Measurements from ENCODE around the gene HIGD1A. TPM values are rescaled to one million over a fixed set of nuclear protein-coding genes. Genes with fewer than 3 reads are reported as not detected.

The HIGD1A gene
- total and polyA plus RNA-seq, 5 experiments from 2014 or later = 23.0 to 88.3 (median 70.8) TPM

DNA sequence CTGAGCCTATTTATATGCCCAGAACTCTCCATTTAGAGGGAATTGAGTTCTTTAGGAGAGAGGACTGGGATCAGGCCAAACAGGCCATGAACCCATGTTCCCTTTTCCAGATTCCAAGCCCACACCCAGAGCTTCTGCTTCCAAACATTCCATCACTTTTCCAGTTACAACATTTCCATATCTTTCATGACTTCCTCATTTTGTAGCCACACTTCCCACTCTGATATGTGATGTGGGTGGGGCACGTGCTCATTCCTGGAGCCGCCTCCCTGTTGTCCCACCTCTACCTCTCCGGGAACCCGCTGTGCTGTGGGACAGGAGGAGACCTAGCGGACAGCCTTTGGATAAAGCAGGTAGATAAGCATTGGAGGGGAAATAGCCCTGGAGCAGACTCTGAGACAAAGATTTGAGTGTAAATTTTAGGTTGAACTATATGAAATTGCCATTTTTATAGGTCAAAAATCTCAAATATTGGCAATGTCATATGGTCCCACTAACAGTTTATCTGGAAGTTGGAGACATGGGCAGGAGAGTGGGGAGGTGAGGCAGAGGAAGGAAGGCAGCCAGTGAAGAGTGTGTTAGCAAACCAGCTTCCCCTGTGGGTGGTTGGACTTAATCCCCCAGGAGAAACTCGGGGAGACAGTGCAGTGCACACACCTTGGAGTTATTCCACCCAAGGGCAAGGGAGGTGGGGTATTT, 39.6 kb upstream of the HIGD1A start:
- no peak for ATAC-seq
- no peak for DNase-seq
- peak overlapping the region in 1 of 10 donors; percentile 73 for H3K27ac Mint-ChIP-seq
- peaks cover 7 to 17% (median 14%) of the 10 kb centered on the region in 4 donors for H3K4me1 Mint-ChIP-seq
- no peaks in the 10 kb centered on the region for H3K36me3 Mint-ChIP-seq
- H3K27me3 Mint-ChIP-seq = peaks cover 0 to 6% (median 0%) of the 10 kb centered on the region in 5 donors
- H3K9me3 Mint-ChIP-seq = no peaks in the 10 kb centered on the region
- no peak overlapping the region for H3K4me3 Mint-ChIP-seq
- POLR2A ChIA-PET = no interaction called here

DNA sequence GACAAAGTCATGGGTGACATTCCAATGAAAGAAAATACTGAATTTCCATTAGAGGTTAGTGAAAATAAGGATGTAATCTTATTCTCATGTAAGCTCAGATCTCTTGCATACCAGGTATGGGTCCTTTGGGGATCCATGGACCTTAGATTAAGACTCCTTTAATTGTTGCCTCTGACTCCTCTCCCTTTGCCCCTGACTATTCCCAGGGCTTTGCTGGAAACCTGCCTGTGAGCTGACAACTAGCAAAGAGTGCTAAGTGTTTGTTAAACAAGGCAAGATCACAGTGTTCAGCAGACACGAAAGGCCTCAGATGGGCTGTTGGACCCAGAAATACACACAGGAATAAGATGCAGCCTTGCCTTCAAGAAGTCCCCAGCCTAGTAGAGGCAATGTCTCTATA, 37.0 kb upstream of the HIGD1A start:
- peaks cover 0 to 2% (median under 1%) of the 10 kb centered on the region in 4 donors for H3K4me1 Mint-ChIP-seq
- no peak overlapping the region for H3K4me3 Mint-ChIP-seq
- no peak overlapping the region for H3K27ac Mint-ChIP-seq
- no peak for DNase-seq
- H3K9me3 Mint-ChIP-seq = no peaks in the 10 kb centered on the region
- ATAC-seq = no peak
- POLR2A ChIA-PET = no interaction called here
- peaks cover 0 to 6% (median 0%) of the 10 kb centered on the region in 5 donors for H3K27me3 Mint-ChIP-seq
- no peaks in the 10 kb centered on the region for H3K36me3 Mint-ChIP-seq

DNA sequence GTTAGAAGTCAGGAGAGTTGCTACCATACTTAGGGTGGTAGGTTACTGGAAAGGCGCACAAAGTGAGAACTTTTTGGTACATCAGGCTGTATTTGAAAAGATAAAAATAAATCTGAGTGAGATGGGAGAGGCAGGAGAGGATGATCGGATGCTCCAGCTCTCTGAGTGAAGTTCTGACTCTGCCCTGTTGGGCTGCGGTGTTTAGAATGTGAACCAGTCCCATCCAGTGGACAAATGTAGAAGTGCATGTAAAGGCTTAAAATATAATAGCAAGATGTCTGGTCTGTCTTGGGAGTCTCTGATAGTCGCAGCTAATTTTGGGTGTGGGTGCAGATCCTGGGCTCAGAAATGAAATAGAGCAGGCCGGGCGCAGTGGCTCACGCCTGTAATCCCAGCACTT, 35.3 kb upstream of the HIGD1A start:
- no peak overlapping the region for H3K27ac Mint-ChIP-seq
- DNase-seq = peak; percentile 10 to 66 (median 28)
- peak; percentile 99 to 100 for ATAC-seq
- H3K27me3 Mint-ChIP-seq = peaks cover 0 to 10% (median 0%) of the 10 kb centered on the region in 5 donors
- POLR2A ChIA-PET = no interaction called here
- H3K4me1 Mint-ChIP-seq = peaks cover 0 to 2% (median 0%) of the 10 kb centered on the region in 4 donors
- no peaks in the 10 kb centered on the region for H3K9me3 Mint-ChIP-seq
- H3K4me3 Mint-ChIP-seq = no peak overlapping the region
- peaks cover 0 to 3% (median 0%) of the 10 kb centered on the region in 3 donors for H3K36me3 Mint-ChIP-seq

DNA sequence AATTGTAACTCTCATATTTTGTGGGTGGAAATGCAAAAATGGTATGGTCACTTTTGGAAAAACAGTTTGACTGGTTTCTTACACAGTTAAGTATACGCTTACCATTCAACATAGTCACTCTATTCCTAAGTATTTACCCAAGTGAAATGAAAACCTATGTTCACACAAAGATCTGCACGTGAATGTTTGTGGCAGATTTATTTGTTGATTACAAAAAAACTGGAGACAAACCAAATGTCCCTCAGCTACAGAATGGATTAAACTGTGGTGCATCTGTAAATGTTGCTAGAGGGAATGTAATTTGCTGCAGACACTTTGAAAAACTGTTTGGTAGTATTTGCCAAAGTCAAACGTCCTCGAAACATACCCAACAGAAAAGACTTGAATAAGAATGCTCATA, 34.3 kb upstream of the HIGD1A start:
- H3K27me3 Mint-ChIP-seq = peaks cover 0 to 10% (median 0%) of the 10 kb centered on the region in 5 donors
- ATAC-seq = no peak
- POLR2A ChIA-PET = no interaction called here

DNA sequence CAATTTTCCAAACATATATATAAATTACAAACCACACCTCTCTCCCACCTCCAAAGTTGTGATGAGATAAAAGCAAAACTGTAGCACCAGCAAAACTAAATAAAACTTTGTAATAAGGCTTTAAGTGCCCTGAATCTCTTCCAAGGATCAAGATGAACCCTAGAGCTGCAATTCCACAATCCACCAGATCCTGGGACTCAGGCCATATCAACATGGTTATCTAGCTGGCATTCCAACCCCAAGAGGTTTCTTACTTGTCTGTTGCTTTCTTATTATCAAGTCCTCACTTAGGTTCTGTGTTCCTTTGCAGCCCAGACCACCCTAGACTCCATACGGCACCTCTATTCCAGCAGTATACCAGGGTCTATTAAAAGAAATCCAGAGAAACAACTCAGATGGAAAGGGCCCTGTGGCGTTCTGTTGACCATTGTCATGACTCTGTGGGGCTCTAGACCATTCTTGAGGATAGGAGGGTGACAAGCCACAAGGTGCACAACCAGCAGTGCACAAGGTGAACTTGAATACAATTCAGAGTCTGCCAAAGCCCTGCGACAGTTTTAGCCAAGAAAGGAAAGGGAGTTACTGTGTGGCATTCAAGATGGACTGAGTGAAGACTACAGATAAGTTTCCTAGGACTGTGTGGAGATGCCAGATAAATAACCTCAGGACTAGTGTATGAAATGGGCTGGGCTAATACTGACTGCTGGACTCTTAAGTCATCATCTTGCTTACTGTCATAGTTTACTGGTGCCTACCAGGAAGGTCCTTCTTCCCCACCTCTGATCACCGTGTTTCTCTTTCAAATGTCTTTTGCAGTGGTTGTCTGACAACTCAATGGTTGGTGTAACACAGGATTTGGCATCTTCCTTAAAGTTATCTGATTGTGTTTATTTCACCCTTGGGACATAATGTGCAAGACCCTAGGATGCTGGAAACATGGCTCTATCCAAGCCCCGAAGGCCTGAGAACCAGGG, 32.1 kb upstream of the HIGD1A start:
- POLR2A ChIA-PET = interaction anchor here (0.6 kb wide), 1 partner anchor 32 kb away, joined by 3 read pairs; the partner anchor contains the start of gene HIGD1A

More for the DNA sequence above, 34.3 kb upstream of the HIGD1A start:
- Mint-ChIP-seq H3K4me3 (no peak overlapping the region), H3K9me3 (no peaks in the 10 kb centered on the region), H3K27ac (no peak overlapping the region), H3K4me1 (peaks cover 0 to 2% (median 0%) of the 10 kb centered on the region in 4 donors), H3K36me3 (peaks cover 0 to 3% (median 0%) of the 10 kb centered on the region in 3 donors)
- no peak for DNase-seq

DNA sequence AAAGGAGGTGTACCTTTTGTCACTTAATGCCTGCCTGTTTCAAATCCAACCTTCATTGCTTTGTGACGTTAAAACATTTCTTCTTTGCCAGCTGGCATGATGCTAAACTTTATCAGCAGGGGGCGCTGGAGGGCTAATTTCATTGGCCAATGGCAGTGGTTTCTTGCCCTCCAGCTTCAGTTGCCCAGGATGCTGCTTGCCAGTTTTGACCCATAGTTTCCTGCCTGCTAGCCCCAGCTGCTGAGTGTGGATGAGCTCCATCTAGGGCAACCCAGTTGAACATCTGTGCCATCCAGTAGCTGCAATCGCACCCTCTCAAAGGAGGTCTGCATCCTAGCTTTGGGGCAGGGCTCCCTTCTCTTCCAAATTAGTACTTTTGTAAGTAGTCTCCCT, 27.0 kb upstream of the HIGD1A start:
- POLR2A ChIA-PET = no interaction called here
- no peaks in the 10 kb centered on the region for H3K9me3 Mint-ChIP-seq
- H3K27ac Mint-ChIP-seq = no peak overlapping the region
- ATAC-seq = peak; percentile 75 to 78
- H3K27me3 Mint-ChIP-seq = peaks cover 4 to 27% (median 10%) of the 10 kb centered on the region in 5 donors
- H3K4me3 Mint-ChIP-seq = no peak overlapping the region
- H3K4me1 Mint-ChIP-seq = peaks cover 2 to 7% (median 5%) of the 10 kb centered on the region in 4 donors
- peaks cover 0 to 3% (median 0%) of the 10 kb centered on the region in 3 donors for H3K36me3 Mint-ChIP-seq
- peak; percentile 40 to 86 (median 70) for DNase-seq

More for the DNA sequence above, 32.1 kb upstream of the HIGD1A start:
- Mint-ChIP-seq H3K9me3 (no peaks in the 10 kb centered on the region), H3K36me3 (peaks cover 0 to 3% (median 0%) of the 10 kb centered on the region in 3 donors), H3K27me3 (peaks cover 0 to 10% (median 0%) of the 10 kb centered on the region in 5 donors), H3K4me3 (no peak overlapping the region), H3K4me1 (peaks cover 0 to 4% (median 3%) of the 10 kb centered on the region in 4 donors), H3K27ac (peak overlapping the region in 1 of 10 donors; percentile 19)
- no peak for DNase-seq
- ATAC-seq = no peak

DNA sequence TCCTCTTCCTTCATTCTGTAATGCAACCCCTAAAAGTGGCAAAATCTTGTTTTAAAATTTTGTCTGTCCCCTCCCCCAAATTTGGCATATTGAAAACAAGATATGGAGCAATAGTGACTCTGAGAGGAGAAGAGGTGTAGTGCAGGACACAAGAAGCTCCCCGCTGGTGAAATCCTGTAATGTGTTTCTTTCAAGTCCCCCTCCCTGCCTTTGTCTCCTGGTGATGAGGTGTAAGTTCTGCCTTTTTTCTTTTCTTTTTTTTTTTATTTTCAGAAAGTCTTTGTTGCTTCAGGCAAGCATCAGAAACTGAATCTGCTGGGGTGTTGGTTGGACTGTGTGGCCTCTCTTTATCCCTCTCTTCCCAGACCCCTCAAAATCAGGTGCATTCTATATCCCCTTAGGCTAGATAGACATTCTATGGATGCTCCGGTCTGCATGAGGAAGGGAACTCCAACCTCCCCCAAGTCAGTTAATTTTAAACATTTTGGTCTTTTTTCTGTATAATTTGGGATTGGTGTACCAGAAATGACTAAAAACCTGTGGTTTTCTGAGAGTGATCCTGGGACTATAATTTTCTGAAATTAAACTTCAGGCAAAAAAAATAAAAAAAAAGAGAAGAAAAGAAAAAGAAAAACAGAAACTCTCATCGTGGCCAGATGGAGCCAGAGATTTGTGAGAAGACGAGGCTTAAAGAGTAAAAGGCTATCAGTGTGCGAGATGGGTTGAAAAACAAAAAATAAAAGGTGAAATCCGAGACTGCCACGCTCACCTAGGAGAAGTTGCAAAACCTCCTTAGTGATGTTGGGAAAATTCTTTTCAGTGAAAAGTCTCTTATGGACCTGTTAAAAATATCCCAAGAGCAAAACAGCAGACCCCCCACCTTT, 26.4 kb upstream of the HIGD1A start:
- peaks cover 0 to 3% (median 0%) of the 10 kb centered on the region in 3 donors for H3K36me3 Mint-ChIP-seq
- H3K27ac Mint-ChIP-seq = no peak overlapping the region
- no peak for ATAC-seq
- H3K27me3 Mint-ChIP-seq = peaks cover 4 to 27% (median 10%) of the 10 kb centered on the region in 5 donors
- no peak for DNase-seq
- POLR2A ChIA-PET = no interaction called here
- peaks cover 2 to 7% (median 5%) of the 10 kb centered on the region in 4 donors for H3K4me1 Mint-ChIP-seq
- H3K9me3 Mint-ChIP-seq = no peaks in the 10 kb centered on the region
- H3K4me3 Mint-ChIP-seq = peak overlapping the region in 1 of 10 donors; percentile 41

DNA sequence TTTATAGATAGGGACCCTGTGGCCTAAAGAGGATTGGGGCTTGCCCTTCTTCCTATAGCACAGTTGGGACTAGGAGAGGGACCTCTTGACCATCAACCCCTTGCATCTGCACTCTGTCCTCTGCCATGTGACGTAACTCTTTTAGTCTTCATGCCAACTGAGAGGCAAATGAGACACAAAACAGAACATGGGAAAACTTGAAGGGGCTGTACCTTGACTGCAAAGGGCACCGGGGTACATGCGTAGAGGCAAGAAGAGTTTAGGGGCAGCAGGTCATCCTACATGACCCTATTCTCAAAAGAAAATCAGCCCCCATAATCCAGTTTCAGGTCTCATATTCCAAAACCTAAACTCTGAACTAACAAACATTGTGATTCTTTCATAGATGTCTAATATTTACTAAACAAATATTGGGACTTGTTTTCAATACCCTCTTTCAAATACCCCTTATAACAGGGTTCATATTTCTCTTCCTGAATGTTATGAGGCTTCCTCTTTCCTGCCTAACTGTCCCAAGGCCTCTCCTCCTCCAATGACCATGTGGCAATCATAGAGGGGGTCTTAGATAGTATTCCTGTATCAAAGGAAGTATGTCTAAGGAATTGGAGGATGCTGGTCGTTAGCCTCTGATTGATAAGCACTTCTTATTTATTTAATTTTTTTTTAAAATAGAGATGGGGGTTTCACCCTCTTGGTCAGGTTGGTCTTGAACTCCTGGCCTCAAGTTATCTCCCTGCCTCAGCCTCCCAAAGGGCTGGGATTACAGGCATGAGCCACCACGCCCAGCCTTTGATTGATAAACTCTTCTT, 25.5 kb upstream of the HIGD1A start:
- Mint-ChIP-seq H3K4me1 (peaks cover 2 to 7% (median 5%) of the 10 kb centered on the region in 4 donors), H3K36me3 (no peaks in the 10 kb centered on the region), H3K27ac (peak overlapping the region in 1 of 10 donors; percentile 41), H3K4me3 (no peak overlapping the region), H3K9me3 (no peaks in the 10 kb centered on the region), H3K27me3 (peaks cover 4 to 27% (median 9%) of the 10 kb centered on the region in 5 donors)
- ATAC-seq = no peak
- POLR2A ChIA-PET = no interaction called here
- DNase-seq = no peak

DNA sequence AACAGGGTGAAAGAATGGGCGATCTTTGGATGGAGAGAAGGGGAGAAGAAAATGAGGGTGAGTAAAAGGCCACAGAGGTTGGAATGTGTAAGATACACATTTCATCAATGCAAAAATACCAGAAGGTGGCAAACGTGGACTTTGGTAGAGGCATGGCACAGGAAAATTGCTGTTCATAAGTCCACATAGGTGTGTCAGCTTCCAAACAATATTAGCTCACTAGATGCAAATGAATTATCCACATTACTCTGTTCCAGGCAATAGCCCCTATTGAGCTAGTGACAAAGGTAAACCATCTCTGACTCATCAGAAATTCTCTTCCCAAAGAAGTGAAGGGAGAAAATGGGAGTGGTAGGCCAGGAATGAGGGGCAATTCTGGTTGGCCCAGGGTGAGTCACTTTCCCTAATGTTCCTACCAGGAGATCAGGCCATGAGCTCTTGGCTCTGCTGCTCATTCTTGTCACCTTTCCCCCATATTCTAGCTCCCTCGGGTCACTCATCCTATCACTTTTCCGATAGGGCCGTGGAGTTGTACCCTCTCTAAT, 24.9 kb upstream of the HIGD1A start:
- ATAC-seq = no peak

DNA sequence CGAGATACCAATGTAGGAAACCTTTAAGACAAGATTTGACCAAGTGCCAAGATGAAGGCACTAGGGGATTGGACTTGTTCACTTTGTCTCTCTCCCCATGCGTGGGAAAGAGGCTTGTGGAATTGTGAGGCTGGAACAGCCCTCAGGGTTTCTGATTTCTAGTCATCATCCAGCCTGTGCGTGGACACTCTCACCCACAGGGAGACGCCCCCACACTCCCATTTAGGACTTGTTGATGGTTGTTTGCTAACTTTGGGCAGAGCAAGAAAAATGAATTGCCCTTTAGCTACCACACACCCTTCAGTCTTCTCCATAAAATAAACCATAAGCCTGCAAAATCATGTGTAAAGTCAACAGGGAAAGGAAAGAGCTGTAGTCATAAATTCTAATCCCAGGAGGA, 23.4 kb upstream of the HIGD1A start:
- POLR2A ChIA-PET = no interaction called here
- ATAC-seq = no peak

More for the DNA sequence above, 24.9 kb upstream of the HIGD1A start:
- H3K27ac Mint-ChIP-seq = no peak overlapping the region
- no peaks in the 10 kb centered on the region for H3K9me3 Mint-ChIP-seq
- peaks cover 2 to 7% (median 5%) of the 10 kb centered on the region in 4 donors for H3K4me1 Mint-ChIP-seq
- H3K4me3 Mint-ChIP-seq = no peak overlapping the region
- peaks cover 4 to 27% (median 9%) of the 10 kb centered on the region in 5 donors for H3K27me3 Mint-ChIP-seq
- peaks cover 0 to 2% (median 0%) of the 10 kb centered on the region in 3 donors for H3K36me3 Mint-ChIP-seq
- DNase-seq = no peak
- POLR2A ChIA-PET = no interaction called here

DNA sequence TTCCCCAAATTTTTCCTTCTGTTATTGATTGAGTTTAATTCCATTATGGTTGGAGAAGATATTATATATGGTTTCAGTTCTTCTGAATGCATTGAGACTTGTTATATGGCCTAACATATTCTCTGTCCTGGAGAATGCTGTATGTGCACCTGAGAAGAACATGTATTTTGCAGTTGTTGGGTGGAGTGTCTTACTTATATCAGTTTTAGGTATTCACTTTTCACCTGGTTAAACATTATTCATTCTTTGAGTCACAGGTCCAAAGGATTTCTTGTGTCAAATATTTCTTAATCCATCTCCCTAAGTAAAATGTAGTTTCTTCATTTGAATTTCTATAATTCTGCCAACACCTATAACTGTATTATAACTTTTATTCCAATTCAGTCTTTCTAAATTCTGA, 22.7 kb upstream of the HIGD1A start:
- Mint-ChIP-seq H3K36me3 (peaks cover 0 to 2% (median 0%) of the 10 kb centered on the region in 3 donors), H3K4me3 (no peak overlapping the region)
- no peak for ATAC-seq

More for the DNA sequence above, 23.4 kb upstream of the HIGD1A start:
- Mint-ChIP-seq H3K27me3 (peaks cover 4 to 27% (median 12%) of the 10 kb centered on the region in 5 donors), H3K9me3 (no peaks in the 10 kb centered on the region), H3K4me1 (peaks cover 3 to 7% (median 5%) of the 10 kb centered on the region in 4 donors), H3K4me3 (no peak overlapping the region), H3K27ac (no peak overlapping the region), H3K36me3 (peaks cover 0 to 2% (median 0%) of the 10 kb centered on the region in 3 donors)
- no peak for DNase-seq

More for the DNA sequence above, 22.7 kb upstream of the HIGD1A start:
- H3K27me3 Mint-ChIP-seq = peaks cover 4 to 27% (median 12%) of the 10 kb centered on the region in 5 donors
- DNase-seq = no peak
- POLR2A ChIA-PET = no interaction called here
- H3K4me1 Mint-ChIP-seq = peaks cover 3 to 7% (median 5%) of the 10 kb centered on the region in 4 donors
- H3K27ac Mint-ChIP-seq = no peak overlapping the region
- no peaks in the 10 kb centered on the region for H3K9me3 Mint-ChIP-seq
